Measurements from ENCODE around the gene HSPB9.

Gene HSPB9

GRCh38 chr17:42112552-42113176, 9.9 kb upstream of the HSPB9 start, which contains the start of gene DHX58:
TSS of gene DHX58 (minus strand) at chr17:42112714. CDS start at chr17:42111892, 822 bp downstream.
- peak; percentile 58 for TF ChIP-seq USF1 (IDR thresholded peaks at IDR 0.05)
- no peak for TF ChIP-seq ZBTB7A (IDR thresholded peaks at IDR 0.05; ENCODE audit: low read depth)

GRCh38 chr17:42113293-42114069, 9.1 kb upstream of the HSPB9 start:
- no peak for TF ChIP-seq YY1 (IDR thresholded peaks at IDR 0.05; ENCODE audit: low read depth)
- TF ChIP-seq USF1 (IDR thresholded peaks at IDR 0.05), result no peak
- no peak for TF ChIP-seq MAX (IDR thresholded peaks at IDR 0.05)
- TF ChIP-seq TCF12 (IDR thresholded peaks at IDR 0.05; ENCODE audit: low read depth), result no peak
- TF ChIP-seq REST (IDR thresholded peaks at IDR 0.05; ENCODE audit: low read depth), result no peak
- TF ChIP-seq TAF1 (IDR thresholded peaks at IDR 0.05; ENCODE audit: low read depth), result no peak
- TF ChIP-seq TEAD4 (IDR thresholded peaks at IDR 0.05), result no peak
- no peak for TF ChIP-seq EP300 (IDR thresholded peaks at IDR 0.05; ENCODE audit: borderline replicate concordance)
- TF ChIP-seq FOXM1 (IDR thresholded peaks at IDR 0.05; ENCODE audit: borderline replicate concordance, low read depth), result no peak
- TF ChIP-seq RAD21 (IDR thresholded peaks at IDR 0.05; ENCODE audit: low read depth), result no peak
- no peak for TF ChIP-seq CREB1 (IDR thresholded peaks at IDR 0.05; ENCODE audit: low read depth)
- no peak for TF ChIP-seq CEBPB (IDR thresholded peaks at IDR 0.05)
- no peak for TF ChIP-seq EGR1 (IDR thresholded peaks at IDR 0.05)
- no peak for TF ChIP-seq ZBTB7A (IDR thresholded peaks at IDR 0.05; ENCODE audit: low read depth)
- TF ChIP-seq NFIC (IDR thresholded peaks at IDR 0.05), result no peak

- TF ChIP-seq EGR1 (IDR thresholded peaks at IDR 0.05), result no peak
- no peak for TF ChIP-seq MAX (IDR thresholded peaks at IDR 0.05)
Observed at GRCh38 chr17:42114118-42114517, 8.5 kb upstream of the HSPB9 start.

- TF ChIP-seq ZBTB7A (IDR thresholded peaks at IDR 0.05; ENCODE audit: low read depth) (no peak), RAD21 (IDR thresholded peaks at IDR 0.05; ENCODE audit: low read depth) (peak; percentile 72)
Observed at GRCh38 chr17:42116705-42117396, 5.8 kb upstream of the HSPB9 start.

GRCh38 chr17:42117397-42118125, 5.0 kb upstream of the HSPB9 start:
- TF ChIP-seq ZBTB7A (IDR thresholded peaks at IDR 0.05; ENCODE audit: low read depth) (no peak), CREB1 (IDR thresholded peaks at IDR 0.05; ENCODE audit: low read depth) (no peak), TCF12 (IDR thresholded peaks at IDR 0.05; ENCODE audit: low read depth) (no peak), REST (IDR thresholded peaks at IDR 0.05; ENCODE audit: low read depth) (no peak), USF1 (IDR thresholded peaks at IDR 0.05) (no peak), MAX (IDR thresholded peaks at IDR 0.05) (no peak), YY1 (IDR thresholded peaks at IDR 0.05; ENCODE audit: low read depth) (no peak), RAD21 (IDR thresholded peaks at IDR 0.05; ENCODE audit: low read depth) (no peak), CEBPB (IDR thresholded peaks at IDR 0.05) (no peak), FOXM1 (IDR thresholded peaks at IDR 0.05; ENCODE audit: borderline replicate concordance, low read depth) (no peak), EP300 (IDR thresholded peaks at IDR 0.05; ENCODE audit: borderline replicate concordance) (no peak), NFIC (IDR thresholded peaks at IDR 0.05) (no peak), TAF1 (IDR thresholded peaks at IDR 0.05; ENCODE audit: low read depth) (no peak), EGR1 (IDR thresholded peaks at IDR 0.05) (no peak), TEAD4 (IDR thresholded peaks at IDR 0.05) (no peak)

All from Ishikawa (cell line).